Body of pancreas (tissue), 4 donors: ENCODE measurements around the gene HOXD8.

Source experiments
- CTCF ChIP-seq, 7 experiments: fragments of 450-650 bp in 4 of 7; fragments of 200-600 bp in 3 of 7; sonication (generic) in 3 of 7; IDR thresholded peaks; one replicate each; pipeline ENCODE4 v1.5.1; 2016 to 2019; ENCODE audit warnings: antibody characterized with exemption in 7 of 7
- POLR2A ChIP-seq, 3 donors: fragments of 450-650 bp; IDR thresholded peaks; one replicate each; pipeline ENCODE4 v1.6.1; 2016; ENCODE audit warnings: antibody characterized with exemption in 3 of 3, mild to moderate bottlenecking in 2 of 3

GRCh38 chr2:176085861-176086771, 43.4 kb upstream of the HOXD8 start:
- TF ChIP-seq CTCF (IDR thresholded peaks at IDR 0.05) (peak in 5 of 7 experiments; percentile 11 to 44 (median 25)), POLR2A (IDR thresholded peaks at IDR 0.05) (no peak)
